Subcutaneous adipose tissue (tissue), 4 donors: ENCODE measurements around the gene MOB4. TPM values are rescaled to one million over a fixed set of nuclear protein-coding genes. Genes with fewer than 3 reads are reported as not detected.

Experiments
- total RNA-seq, 4 donors: library from RNA; depleted of rRNA; stranded (reverse); fragments of >200 nt; gene quantifications; one replicate each; pipeline ENCODE4 v1.1.0, GENCODE V29; 2016
- TF ChIP-seq, protein P1 (sequence below): fragments of 450-650 bp; IDR thresholded peaks from one replicate; pipeline ENCODE4 v1.5.1; 2016; ENCODE audit warnings: low read depth, mild to moderate bottlenecking, control low read depth, antibody characterized with exemption, moderate library complexity

The MOB4 gene
- total RNA-seq, 4 donors from 2014 or later, result 17.0 to 44.2 (median 24.1) TPM

DNA sequence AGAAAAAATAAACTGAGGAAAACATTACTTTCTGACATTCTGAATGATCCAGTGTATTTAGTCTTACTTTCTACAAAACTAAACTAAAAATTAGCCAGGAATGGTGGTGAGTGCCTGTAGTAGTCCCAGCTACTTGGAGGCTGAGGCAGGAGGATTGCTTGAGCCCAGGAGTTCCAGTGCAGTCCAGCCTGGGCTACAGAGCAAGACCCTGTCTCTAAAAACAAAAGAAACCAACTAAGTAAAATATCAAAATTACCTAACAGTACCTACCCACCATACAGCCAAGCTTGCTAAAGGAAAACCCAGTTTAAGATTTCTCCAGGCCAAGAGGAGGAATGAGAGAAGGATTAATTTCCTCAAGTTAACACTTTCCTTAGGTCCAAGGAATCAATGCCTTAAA, 19.2 kb upstream of the MOB4 start:
- TF ChIP-seq, protein P1, sequence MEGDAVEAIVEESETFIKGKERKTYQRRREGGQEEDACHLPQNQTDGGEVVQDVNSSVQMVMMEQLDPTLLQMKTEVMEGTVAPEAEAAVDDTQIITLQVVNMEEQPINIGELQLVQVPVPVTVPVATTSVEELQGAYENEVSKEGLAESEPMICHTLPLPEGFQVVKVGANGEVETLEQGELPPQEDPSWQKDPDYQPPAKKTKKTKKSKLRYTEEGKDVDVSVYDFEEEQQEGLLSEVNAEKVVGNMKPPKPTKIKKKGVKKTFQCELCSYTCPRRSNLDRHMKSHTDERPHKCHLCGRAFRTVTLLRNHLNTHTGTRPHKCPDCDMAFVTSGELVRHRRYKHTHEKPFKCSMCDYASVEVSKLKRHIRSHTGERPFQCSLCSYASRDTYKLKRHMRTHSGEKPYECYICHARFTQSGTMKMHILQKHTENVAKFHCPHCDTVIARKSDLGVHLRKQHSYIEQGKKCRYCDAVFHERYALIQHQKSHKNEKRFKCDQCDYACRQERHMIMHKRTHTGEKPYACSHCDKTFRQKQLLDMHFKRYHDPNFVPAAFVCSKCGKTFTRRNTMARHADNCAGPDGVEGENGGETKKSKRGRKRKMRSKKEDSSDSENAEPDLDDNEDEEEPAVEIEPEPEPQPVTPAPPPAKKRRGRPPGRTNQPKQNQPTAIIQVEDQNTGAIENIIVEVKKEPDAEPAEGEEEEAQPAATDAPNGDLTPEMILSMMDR, result no peak

DNA sequence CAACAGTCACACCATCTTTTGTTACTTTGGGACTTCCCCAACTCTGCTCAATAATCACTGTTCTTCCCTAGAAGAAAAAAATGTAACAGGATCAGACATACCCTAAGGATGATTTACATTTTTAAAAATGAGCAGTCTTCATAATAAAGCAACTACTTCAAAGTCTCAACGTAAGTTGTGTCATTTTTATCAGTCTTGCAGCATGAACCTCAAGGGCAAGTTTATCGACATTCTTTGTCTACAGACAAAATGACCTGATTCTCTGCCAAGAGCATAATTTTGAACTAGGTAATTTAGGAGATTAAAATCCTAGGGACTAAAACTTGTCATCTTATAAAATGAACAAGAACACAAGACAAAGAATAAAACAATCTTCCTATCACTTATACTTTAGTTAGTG, 18.5 kb upstream of the MOB4 start:
- TF ChIP-seq, protein P1, result no peak

DNA sequence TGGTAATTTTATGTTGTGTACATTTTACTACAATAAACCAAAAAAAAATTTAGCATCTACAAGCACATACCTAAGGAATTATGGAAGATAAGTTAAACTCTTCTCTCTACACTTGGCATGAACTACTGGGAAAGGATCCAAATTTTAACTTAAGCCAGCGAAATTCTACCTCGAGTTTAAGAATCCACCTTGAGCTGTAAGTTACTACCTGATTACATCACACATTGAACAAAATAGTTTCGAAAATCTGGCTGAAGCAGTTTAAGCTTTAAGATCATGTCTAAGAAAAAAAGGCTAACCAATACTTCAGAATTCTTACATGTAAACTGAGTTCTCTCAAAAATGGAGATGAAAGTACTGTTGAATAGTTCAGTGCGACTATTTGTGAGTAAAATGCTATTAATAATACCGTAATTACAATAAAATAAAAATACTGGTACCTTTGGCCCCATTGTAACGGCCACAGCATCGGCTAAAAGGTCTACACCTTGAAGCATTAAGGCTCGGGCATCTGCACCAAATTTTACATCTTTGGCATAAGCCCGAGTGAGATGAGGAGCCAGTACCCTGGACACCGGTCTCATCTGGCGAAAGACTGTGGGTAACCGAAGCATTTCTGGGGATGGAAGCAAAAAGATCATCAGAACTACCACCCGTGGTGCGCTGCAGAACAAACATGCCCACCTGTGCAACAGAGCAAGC, 17.5 kb upstream of the MOB4 start:
- TF ChIP-seq, protein P1, result no peak

DNA sequence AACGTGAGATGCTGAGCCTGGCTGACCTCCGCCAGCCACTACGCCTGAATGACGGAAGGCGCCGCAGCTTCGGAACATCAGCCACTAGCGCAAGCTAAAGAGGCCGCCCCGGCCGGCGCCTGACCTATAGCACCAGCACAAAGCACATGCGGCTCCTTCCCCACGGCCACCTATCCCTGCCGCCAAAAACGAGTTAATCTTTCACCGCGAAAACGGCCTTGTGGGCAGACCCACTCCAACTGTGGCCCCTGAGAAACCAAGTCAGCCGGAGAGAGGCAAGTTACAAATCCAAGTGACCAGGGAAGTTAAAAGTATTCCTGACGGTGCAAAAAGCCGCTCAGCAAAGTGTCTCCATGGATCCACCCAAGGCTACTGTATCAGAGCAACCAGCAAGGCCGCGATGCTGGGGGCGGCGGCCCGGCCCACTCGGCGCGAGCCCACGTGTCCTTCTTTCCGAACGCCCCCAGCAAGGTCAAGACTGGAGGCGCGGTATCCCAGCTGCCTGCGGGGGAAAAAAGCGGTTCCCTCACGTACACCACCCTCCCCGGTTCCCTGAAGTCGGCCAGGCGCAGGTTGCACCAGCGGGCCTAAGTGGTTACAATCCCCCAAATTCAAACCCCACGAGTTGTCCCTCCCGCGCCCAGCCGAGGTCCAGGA, 16.8 kb upstream of the MOB4 start:
- TF ChIP-seq, protein P1, result no peak

DNA sequence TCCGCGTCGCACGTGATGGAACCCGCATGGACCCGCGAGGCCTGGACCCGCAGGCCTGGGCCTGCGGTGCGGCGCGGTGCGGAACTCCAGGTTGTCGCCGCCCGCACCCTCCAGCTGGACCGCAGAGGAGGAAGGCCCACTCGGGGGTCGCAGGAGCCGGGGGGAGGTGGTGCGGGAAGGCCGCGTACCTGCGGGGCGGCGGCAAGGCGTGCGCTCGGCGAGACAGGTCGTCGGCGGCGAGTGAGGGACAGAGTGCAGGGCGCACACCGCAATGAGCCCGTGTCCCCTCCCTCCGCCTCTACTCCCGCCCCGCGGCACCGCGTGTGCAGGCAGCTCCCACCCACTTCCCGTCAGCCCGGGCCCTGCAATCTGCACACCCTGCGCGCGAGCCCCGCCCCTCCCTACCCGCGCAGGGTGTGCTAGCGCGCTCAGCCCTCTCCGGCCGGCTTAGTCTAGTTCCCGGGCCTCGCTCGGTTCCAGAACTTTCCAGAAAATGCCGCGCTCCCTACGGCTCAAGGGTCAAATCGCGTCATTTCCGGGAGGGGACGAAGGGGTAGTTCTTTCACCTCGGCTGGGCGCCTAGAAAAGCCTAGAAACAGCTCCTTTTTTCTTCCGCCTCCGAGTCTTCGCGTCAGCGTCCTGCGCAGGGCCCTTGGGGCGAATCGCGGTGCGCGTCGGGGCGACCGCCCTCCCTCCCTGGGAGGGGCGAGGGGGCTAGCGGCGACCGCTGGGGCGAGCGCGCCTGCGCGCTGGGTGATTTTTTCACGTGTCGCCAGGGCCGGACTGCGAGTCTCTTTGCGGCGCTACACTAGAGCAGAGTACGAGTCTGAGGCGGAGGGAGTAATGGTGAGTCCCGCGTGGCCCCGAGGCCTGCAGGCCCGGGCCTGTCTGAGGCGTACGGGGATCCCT, 16.0 kb upstream of the MOB4 start, which contains the start of the genes HSPD1 and HSPE1:
Gene HSPD1 (minus strand): TSS at position 247 of the 909 bp plus-strand sequence. CDS start 992 bp downstream, outside the sequence.
Gene HSPE1 (plus strand): TSS at position 786 of the 909 bp plus-strand sequence. CDS start 58 bp downstream, at position 844.
- TF ChIP-seq, protein P1, result no peak

DNA sequence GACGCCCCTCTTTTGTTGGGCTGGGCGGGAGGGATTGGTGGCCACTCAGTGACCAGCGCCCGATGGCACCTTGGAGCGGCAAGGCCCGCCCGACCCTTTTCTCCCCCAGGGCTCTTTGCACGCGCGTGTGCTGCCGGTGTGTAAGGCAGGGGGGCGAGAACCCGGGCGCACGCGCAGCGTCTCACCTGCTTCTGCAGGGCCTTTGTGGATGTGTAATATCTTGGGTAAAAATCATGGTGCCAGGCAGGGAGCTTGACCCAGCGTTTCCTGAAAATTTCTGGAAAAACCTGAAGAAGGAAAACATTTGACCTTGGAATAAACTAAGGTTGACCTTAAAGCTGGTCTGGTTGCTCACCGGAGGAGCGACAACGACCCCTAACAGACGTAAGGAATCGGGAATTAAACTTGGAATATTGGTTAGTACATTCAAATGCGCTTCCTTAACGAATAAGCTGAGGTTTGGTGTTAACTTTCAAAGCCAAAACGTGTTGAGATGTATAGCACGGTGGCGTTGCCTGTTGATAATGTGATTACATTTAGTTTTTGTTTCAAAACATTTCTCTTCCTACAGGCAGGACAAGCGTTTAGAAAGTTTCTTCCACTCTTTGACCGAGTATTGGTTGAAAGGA, 15.2 kb upstream of the MOB4 start:
- TF ChIP-seq, protein P1, result no peak
